ENCODE data around the gene CCL28.

The CCL28 gene

GRCh38 chr5:43416803-43417394, 4.7 kb upstream of the CCL28 start:
- TF ChIP-seq, protein P1, sequence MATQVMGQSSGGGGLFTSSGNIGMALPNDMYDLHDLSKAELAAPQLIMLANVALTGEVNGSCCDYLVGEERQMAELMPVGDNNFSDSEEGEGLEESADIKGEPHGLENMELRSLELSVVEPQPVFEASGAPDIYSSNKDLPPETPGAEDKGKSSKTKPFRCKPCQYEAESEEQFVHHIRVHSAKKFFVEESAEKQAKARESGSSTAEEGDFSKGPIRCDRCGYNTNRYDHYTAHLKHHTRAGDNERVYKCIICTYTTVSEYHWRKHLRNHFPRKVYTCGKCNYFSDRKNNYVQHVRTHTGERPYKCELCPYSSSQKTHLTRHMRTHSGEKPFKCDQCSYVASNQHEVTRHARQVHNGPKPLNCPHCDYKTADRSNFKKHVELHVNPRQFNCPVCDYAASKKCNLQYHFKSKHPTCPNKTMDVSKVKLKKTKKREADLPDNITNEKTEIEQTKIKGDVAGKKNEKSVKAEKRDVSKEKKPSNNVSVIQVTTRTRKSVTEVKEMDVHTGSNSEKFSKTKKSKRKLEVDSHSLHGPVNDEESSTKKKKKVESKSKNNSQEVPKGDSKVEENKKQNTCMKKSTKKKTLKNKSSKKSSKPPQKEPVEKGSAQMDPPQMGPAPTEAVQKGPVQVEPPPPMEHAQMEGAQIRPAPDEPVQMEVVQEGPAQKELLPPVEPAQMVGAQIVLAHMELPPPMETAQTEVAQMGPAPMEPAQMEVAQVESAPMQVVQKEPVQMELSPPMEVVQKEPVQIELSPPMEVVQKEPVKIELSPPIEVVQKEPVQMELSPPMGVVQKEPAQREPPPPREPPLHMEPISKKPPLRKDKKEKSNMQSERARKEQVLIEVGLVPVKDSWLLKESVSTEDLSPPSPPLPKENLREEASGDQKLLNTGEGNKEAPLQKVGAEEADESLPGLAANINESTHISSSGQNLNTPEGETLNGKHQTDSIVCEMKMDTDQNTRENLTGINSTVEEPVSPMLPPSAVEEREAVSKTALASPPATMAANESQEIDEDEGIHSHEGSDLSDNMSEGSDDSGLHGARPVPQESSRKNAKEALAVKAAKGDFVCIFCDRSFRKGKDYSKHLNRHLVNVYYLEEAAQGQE (IDR thresholded peaks at IDR 0.05; ENCODE audit: insufficient replicate concordance, low read depth): no peak
- TF ChIP-seq GABPA (IDR thresholded peaks at IDR 0.05; ENCODE audit: low read depth) (no peak), CTCF (IDR thresholded peaks at IDR 0.05; ENCODE audit: insufficient read depth, low read length) (no peak), SPI1 (IDR thresholded peaks at IDR 0.05; ENCODE audit: borderline replicate concordance, low read depth) (no peak)
- no peak overlapping the region for H3K4me3 ChIP-seq (replicated peaks; ENCODE audit: insufficient read depth, low read length)
- no peaks in the 10 kb centered on the region for H3K27me3 ChIP-seq (ENCODE audit: insufficient read depth, poor library complexity, severe bottlenecking)
- no peak for DNase-seq (ENCODE audit: low read depth in 1 of 2, low spot score in 1 of 2)
- no peak overlapping the region for H3K27ac ChIP-seq (replicated peaks)

GRCh38 chr5:43415935-43416802, 4.0 kb upstream of the CCL28 start:
- TF ChIP-seq GABPA (IDR thresholded peaks at IDR 0.05; ENCODE audit: low read depth) (no peak), CTCF (IDR thresholded peaks at IDR 0.05; ENCODE audit: insufficient read depth, low read length) (no peak), SPI1 (IDR thresholded peaks at IDR 0.05; ENCODE audit: borderline replicate concordance, low read depth) (no peak), POLR2AphosphoS5 (IDR thresholded peaks at IDR 0.05; ENCODE audit: low read depth) (no peak)
- TF ChIP-seq, protein P1 (IDR thresholded peaks at IDR 0.05; ENCODE audit: insufficient replicate concordance, low read depth): no peak
- H3K4me3 ChIP-seq (replicated peaks; ENCODE audit: insufficient read depth, low read length): no peak overlapping the region
- no peaks in the 10 kb centered on the region for H3K27me3 ChIP-seq (ENCODE audit: insufficient read depth, poor library complexity, severe bottlenecking)
- no peak for DNase-seq (ENCODE audit: low read depth in 1 of 2, low spot score in 1 of 2)
- H3K27ac ChIP-seq (replicated peaks): no peak overlapping the region

DNA sequence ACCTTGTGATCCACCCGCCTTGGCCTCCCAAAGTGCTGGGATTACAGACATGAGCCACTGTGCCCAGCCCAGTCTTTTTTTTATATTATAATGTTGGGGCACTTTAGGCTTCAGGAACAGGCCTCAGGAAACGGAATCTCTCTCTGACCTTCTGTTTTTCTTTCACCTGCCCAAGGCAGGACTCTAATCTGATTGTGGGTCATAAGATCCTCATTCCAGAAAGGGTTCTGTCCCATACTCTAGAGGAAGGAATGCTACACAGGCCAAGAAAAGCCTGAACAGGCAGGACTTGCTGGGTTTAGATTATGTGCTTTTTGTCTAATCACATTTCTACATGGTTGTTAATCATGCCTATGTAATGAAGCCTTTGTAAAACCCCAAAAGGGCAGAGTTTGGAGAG, 1.8 kb upstream of the CCL28 start:
- TF ChIP-seq SPI1 (IDR thresholded peaks at IDR 0.05; ENCODE audit: borderline replicate concordance, low read depth) (no peak), GABPA (IDR thresholded peaks at IDR 0.05; ENCODE audit: low read depth) (no peak), CTCF (IDR thresholded peaks at IDR 0.05; ENCODE audit: insufficient read depth, low read length) (no peak), POLR2AphosphoS5 (IDR thresholded peaks at IDR 0.05; ENCODE audit: low read depth) (no peak)
- TF ChIP-seq, protein P1 (IDR thresholded peaks at IDR 0.05; ENCODE audit: insufficient replicate concordance, low read depth): no peak
- no peaks in the 10 kb centered on the region for H3K27me3 ChIP-seq (ENCODE audit: insufficient read depth, poor library complexity, severe bottlenecking)
- DNase-seq (ENCODE audit: low read depth in 1 of 2, low spot score in 1 of 2): no peak
- H3K27ac ChIP-seq (replicated peaks): no peak overlapping the region
- no peak overlapping the region for H3K4me3 ChIP-seq (replicated peaks; ENCODE audit: insufficient read depth, low read length)
